ENCODE data around the gene BEX1. TPM values are rescaled to one million over a fixed set of nuclear protein-coding genes. Genes with fewer than 3 reads are reported as not detected.

BEX1 gene
- total RNA-seq, 1 experiment from 2014 or later, result 46.8 TPM

DNA sequence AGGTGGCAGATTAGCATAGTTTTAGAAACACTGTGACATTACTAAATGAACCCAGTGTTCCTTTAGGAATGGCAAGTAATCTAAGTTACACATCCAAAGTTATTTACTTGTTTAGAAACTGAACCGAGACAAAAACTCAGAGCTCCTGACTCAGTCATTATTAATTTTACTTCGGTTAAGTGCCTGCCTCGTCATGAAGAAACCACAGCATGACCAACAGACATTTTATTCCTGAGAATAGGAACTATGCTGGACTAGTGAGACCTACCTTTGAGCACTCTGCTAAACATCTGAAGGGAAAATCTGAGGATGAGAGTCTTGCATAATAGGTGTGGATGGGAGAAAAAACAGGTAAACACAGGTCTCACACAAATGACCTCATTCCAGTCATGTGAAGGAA, 2.5 kb downstream of the BEX1 start:
- POLR2A ChIA-PET, result no interaction called here
- Mint-ChIP-seq H3K9me3 (no peaks in the 10 kb centered on the region), H3K27me3 (ENCODE audit: low read depth) (peaks cover 12% of the 10 kb centered on the region), H3K4me1 (0 out of 2 replicates have a peak, but pooled peaks cover 2% of the 10 kb centered on the region), H3K36me3 (peaks cover 4% of the 10 kb centered on the region; the same call in 1 of the 2 replicates), H3K4me3 (no peak overlapping the region), H3K27ac (no peak overlapping the region)
- DNase-seq (ENCODE audit: low spot score), result no peak
- TF ChIP-seq, protein P1, sequence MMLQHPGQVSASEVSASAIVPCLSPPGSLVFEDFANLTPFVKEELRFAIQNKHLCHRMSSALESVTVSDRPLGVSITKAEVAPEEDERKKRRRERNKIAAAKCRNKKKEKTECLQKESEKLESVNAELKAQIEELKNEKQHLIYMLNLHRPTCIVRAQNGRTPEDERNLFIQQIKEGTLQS (CRISPR knock-in tag; conservative IDR thresholded peaks at IDR 0.05), result no peak
- TF ChIP-seq, protein P2, sequence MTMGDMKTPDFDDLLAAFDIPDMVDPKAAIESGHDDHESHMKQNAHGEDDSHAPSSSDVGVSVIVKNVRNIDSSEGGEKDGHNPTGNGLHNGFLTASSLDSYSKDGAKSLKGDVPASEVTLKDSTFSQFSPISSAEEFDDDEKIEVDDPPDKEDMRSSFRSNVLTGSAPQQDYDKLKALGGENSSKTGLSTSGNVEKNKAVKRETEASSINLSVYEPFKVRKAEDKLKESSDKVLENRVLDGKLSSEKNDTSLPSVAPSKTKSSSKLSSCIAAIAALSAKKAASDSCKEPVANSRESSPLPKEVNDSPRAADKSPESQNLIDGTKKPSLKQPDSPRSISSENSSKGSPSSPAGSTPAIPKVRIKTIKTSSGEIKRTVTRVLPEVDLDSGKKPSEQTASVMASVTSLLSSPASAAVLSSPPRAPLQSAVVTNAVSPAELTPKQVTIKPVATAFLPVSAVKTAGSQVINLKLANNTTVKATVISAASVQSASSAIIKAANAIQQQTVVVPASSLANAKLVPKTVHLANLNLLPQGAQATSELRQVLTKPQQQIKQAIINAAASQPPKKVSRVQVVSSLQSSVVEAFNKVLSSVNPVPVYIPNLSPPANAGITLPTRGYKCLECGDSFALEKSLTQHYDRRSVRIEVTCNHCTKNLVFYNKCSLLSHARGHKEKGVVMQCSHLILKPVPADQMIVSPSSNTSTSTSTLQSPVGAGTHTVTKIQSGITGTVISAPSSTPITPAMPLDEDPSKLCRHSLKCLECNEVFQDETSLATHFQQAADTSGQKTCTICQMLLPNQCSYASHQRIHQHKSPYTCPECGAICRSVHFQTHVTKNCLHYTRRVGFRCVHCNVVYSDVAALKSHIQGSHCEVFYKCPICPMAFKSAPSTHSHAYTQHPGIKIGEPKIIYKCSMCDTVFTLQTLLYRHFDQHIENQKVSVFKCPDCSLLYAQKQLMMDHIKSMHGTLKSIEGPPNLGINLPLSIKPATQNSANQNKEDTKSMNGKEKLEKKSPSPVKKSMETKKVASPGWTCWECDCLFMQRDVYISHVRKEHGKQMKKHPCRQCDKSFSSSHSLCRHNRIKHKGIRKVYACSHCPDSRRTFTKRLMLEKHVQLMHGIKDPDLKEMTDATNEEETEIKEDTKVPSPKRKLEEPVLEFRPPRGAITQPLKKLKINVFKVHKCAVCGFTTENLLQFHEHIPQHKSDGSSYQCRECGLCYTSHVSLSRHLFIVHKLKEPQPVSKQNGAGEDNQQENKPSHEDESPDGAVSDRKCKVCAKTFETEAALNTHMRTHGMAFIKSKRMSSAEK (CRISPR knock-in tag; IDR thresholded peaks at IDR 0.05; ENCODE audit: borderline replicate concordance), result no peak
- no peak for TF ChIP-seq RELA (CRISPR knock-in tag; IDR thresholded peaks at IDR 0.05; ENCODE audit: borderline replicate concordance)
- no peak for TF ChIP-seq OVOL2 (CRISPR knock-in tag; IDR thresholded peaks at IDR 0.05; ENCODE audit: borderline replicate concordance)
- no peak for TF ChIP-seq SMAD3 (CRISPR knock-in tag; IDR thresholded peaks at IDR 0.05; ENCODE audit: borderline replicate concordance)
- no peak for TF ChIP-seq RORB (CRISPR knock-in tag; IDR thresholded peaks at IDR 0.05)
- TF ChIP-seq CBFB (CRISPR knock-in tag; IDR thresholded peaks at IDR 0.05; ENCODE audit: low read depth), result no peak
- no peak for TF ChIP-seq ZNF396 (CRISPR knock-in tag; IDR thresholded peaks at IDR 0.05; ENCODE audit: borderline replicate concordance)
- TF ChIP-seq ZNF232 (CRISPR knock-in tag; IDR thresholded peaks at IDR 0.05), result no peak
- TF ChIP-seq KAT7 (CRISPR knock-in tag; IDR thresholded peaks at IDR 0.05; ENCODE audit: borderline replicate concordance), result no peak
- TF ChIP-seq ZNF263 (CRISPR knock-in tag; IDR thresholded peaks at IDR 0.05; ENCODE audit: low read depth), result no peak
- CTCF ChIA-PET, result no interaction called here
- ATAC-seq, result no peak

DNA sequence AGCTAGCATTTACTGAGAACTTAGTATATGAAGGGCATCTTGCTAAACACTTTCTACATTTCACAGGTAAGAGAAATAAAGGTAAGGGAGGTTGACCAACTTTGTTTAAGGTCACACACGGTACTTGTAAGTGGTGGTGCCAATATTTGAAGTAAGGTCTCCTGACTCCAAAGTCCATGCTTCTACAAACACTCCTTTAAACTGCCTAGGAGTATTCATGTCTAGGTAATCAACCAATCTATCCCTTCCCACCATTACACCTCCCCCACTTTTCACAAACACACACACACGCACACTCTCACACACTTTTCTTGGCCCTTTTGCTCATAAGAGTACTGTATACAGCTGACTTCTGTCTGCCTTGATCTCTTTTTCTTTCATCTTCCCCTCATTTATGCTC, 7.1 kb downstream of the BEX1 start:
- Mint-ChIP-seq H3K36me3 (no peaks in the 10 kb centered on the region), H3K27ac (no peak overlapping the region), H3K4me1 (no peaks in the 10 kb centered on the region; the same call in 1 of the 2 replicates), H3K27me3 (ENCODE audit: low read depth) (no peaks in the 10 kb centered on the region; the same call in 1 of the 2 replicates), H3K4me3 (no peak overlapping the region), H3K9me3 (no peaks in the 10 kb centered on the region)
- ChIA-PET CTCF (no interaction called here), POLR2A (no interaction called here)
- no peak for ATAC-seq
- DNase-seq (ENCODE audit: low spot score), result no peak
- no peak for TF ChIP-seq ELF4 (CRISPR knock-in tag; IDR thresholded peaks at IDR 0.05; ENCODE audit: low read depth)
- TF ChIP-seq, protein P3, sequence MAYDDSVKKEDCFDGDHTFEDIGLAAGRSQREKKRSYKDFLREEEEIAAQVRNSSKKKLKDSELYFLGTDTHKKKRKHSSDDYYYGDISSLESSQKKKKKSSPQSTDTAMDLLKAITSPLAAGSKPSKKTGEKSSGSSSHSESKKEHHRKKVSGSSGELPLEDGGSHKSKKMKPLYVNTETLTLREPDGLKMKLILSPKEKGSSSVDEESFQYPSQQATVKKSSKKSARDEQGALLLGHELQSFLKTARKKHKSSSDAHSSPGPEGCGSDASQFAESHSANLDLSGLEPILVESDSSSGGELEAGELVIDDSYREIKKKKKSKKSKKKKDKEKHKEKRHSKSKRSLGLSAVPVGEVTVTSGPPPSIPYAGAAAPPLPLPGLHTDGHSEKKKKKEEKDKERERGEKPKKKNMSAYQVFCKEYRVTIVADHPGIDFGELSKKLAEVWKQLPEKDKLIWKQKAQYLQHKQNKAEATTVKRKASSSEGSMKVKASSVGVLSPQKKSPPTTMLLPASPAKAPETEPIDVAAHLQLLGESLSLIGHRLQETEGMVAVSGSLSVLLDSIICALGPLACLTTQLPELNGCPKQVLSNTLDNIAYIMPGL (CRISPR knock-in tag; IDR thresholded peaks at IDR 0.05), result no peak
- TF ChIP-seq ZNF416 (CRISPR knock-in tag; IDR thresholded peaks at IDR 0.05), result no peak

DNA sequence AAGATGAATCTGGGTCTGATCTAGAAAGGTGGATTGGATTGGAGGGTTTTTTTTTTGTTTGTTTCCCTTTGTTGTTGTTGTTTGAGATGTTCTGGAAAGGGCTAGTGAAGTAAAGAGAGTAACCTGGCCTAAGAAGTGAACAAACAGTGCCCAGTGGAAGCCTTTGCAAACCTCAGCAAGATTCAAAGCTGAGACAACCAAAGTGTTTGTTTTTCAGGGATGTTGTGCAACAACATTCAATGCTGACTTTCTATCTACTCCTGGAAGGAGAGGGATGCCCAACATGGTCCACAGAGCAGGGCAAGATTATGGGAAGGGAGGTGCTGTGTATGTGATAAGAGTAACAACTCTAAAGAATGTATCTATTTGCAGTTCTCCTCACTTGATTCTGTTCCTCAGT, 11.3 kb downstream of the BEX1 start:
- ATAC-seq, result no peak
- no peak overlapping the region for H3K4me3 Mint-ChIP-seq
- DNase-seq (ENCODE audit: low spot score), result no peak
- H3K36me3 Mint-ChIP-seq, result no peaks in the 10 kb centered on the region
- TF ChIP-seq, protein P4, sequence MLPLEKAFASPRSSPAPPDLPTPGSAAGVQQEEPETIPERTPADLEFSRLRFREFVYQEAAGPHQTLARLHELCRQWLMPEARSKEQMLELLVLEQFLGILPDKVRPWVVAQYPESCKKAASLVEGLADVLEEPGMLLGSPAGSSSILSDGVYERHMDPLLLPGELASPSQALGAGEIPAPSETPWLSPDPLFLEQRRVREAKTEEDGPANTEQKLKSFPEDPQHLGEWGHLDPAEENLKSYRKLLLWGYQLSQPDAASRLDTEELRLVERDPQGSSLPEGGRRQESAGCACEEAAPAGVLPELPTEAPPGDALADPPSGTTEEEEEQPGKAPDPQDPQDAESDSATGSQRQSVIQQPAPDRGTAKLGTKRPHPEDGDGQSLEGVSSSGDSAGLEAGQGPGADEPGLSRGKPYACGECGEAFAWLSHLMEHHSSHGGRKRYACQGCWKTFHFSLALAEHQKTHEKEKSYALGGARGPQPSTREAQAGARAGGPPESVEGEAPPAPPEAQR (CRISPR knock-in tag; IDR thresholded peaks at IDR 0.05), result no peak
- TF ChIP-seq, protein P5, sequence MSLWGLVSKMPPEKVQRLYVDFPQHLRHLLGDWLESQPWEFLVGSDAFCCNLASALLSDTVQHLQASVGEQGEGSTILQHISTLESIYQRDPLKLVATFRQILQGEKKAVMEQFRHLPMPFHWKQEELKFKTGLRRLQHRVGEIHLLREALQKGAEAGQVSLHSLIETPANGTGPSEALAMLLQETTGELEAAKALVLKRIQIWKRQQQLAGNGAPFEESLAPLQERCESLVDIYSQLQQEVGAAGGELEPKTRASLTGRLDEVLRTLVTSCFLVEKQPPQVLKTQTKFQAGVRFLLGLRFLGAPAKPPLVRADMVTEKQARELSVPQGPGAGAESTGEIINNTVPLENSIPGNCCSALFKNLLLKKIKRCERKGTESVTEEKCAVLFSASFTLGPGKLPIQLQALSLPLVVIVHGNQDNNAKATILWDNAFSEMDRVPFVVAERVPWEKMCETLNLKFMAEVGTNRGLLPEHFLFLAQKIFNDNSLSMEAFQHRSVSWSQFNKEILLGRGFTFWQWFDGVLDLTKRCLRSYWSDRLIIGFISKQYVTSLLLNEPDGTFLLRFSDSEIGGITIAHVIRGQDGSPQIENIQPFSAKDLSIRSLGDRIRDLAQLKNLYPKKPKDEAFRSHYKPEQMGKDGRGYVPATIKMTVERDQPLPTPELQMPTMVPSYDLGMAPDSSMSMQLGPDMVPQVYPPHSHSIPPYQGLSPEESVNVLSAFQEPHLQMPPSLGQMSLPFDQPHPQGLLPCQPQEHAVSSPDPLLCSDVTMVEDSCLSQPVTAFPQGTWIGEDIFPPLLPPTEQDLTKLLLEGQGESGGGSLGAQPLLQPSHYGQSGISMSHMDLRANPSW (CRISPR knock-in tag; conservative IDR thresholded peaks at IDR 0.05; ENCODE audit: low read depth), result no peak
- no peak for TF ChIP-seq KAT7 (CRISPR knock-in tag; IDR thresholded peaks at IDR 0.05; ENCODE audit: borderline replicate concordance)
- no peak for TF ChIP-seq ZNF138 (CRISPR knock-in tag; conservative IDR thresholded peaks at IDR 0.05)
- CTCF ChIA-PET, result no interaction called here
- H3K4me1 Mint-ChIP-seq, result peaks cover 8% of the 10 kb centered on the region
- H3K27ac Mint-ChIP-seq, result no peak overlapping the region
- no peaks in the 10 kb centered on the region for H3K27me3 Mint-ChIP-seq (ENCODE audit: low read depth)
- no peaks in the 10 kb centered on the region for H3K9me3 Mint-ChIP-seq
- POLR2A ChIA-PET, result no interaction called here

Data from WTC11 (cell line).